Dedifferentiated amniotic fluid mesenchymal stem cell (primary cell): Measurements from ENCODE around the gene DCLK2.
A peak's percentile ranks its signal among the peaks of the same experiment; 100 is the strongest.

Experiments used
- DNase-seq: peaks from one replicate; pipeline ENCODE4 v3.0.0-alpha.2; 2016; ENCODE audit errors: extremely low spot score

The DCLK2 gene

GRCh38 chr4:150209140-150209829, 131.0 kb downstream of the DCLK2 start:
- DNase-seq = peak; percentile 28

- no peak for DNase-seq
Observed at GRCh38 chr4:150211016-150211415, 132.8 kb downstream of the DCLK2 start.

DNA sequence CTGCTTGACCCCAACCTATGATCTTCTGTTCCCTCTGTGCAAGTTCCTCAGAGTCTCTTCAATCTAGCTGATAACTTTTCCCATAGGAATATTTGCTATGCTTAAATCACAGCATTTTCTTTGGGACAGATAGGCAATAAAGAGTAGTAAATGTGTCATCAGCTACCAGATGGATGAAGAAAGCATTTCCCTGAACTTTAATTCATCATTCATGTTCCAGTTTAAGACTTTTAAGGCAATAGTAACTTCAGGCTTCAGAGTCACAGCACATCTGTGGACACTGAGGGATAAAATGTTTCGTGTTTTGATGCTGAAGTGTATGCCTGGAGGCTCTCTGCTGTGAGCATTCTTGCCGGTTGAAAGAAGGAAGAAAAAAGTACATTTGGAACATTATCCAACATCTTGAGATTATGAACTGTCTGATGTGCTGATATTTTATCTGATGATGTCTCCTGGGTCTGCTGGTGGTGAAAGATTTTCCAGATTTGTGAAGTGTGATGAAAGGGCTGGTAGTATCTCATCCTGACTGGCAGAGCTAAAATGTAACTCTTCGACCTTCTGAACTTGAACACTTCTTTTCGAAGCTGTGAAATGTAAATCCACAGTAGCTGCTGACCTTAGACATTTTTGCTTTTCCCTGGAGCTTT, 133.7 kb downstream of the DCLK2 start:
- peak; percentile 24 for DNase-seq

DNA sequence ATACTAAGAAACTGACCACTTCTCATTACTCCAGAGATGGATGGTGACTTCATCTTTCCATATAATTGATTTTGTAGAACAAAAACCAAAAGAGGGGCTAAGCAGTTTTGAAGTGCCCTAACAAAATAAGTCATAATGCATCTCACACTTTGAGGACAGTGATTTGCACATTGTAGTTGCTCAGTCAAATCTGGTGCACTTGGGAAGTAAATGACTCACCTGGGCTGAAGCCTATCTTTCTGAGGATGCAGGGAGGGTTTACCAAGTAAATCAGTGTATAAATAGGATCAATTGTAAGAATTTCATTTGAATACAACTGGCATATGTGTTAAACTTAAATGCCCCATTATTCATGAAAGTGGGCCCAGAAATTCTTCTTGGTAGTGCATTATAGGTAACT, 134.2 kb downstream of the DCLK2 start:
- DNase-seq = no peak

- DNase-seq = no peak
Observed at GRCh38 chr4:150212927-150213326, 134.7 kb downstream of the DCLK2 start.

DNA sequence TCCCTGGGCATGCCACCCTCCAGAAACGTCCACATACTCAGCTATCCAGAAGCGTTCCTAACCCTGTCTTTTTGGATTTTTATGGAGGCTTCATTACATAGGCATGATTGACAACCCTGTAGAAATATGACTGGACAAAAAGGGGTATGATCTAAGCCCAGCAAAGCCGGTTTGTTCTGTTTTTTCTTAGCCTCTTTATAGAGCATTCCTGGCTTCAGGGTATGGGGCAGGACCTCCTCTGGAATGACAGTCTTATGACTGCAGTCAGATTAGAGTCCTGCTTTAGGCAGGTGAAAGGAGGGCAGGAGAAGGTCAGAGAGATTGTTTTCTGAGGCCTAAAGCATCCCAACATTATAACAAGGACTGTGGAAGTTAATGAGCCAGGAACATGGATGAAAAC, 137.4 kb downstream of the DCLK2 start:
- no peak for DNase-seq

DNA sequence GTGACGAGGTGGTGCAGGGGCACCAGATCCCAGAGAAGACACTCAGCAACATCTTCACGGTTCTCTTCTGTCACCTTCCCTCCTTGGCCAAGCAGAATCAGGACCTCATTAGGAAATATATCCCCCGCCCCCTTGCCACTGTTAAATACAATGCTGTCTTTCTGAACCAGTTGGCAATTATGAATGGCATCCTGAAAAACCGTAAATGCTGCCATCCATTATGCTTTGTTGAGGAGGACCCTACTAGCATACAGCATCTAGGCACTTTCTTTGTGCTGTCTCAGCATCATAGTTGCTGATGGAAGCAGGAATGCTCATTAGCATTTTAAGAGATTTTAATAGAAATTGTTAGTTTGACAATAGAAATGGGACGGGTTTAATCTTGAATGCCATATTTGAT, 138.5 kb downstream of the DCLK2 start:
- no peak for DNase-seq

- peak; percentile 50 for DNase-seq
Observed at GRCh38 chr4:150217192-150217591, 138.9 kb downstream of the DCLK2 start.

DNA sequence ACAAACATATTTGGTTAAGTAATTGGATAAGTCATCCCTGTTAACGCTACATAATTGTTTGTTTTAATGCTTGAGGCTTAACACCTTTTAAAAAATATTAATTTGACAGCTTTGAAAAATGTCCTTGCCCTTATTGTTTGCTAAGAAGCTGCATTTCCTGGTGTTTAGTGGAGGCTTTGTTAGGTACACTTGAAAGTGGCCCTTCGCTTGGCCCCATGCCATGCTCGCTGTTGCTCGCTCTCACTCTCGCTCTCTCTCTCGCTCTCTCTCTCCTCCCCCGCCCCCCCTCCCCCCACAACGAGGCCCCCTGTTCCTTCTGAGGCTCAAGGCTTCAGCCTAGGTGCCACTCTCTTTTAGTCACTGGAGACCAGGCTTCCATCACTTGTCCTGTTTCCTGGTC, 139.6 kb downstream of the DCLK2 start:
- DNase-seq = no peak

- DNase-seq = no peak
Observed at GRCh38 chr4:150218447-150218846, 140.2 kb downstream of the DCLK2 start.

GRCh38 chr4:150219841-150220240, 141.6 kb downstream of the DCLK2 start:
- DNase-seq = no peak

- DNase-seq = peak; percentile 87
Observed at GRCh38 chr4:150224896-150225591, 146.8 kb downstream of the DCLK2 start.

DNA sequence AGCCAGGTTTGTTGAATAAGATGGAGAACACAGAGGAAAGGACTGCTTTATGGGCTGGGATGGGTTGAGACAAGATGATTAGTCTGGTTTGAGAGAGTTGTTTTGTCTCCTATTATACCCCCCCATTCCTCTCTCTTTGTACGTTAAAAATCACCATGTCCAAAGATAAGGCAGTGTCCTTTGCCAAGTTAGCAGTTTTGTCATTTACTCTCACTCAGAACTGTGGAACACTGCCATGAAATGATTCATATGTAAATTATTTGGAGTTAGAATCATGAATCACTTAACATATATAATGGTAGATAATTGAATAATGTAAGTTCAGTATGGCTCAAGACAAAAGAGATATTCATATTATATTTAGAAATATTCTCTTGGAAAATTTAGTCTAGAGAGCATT, 151.3 kb downstream of the DCLK2 start:
- DNase-seq = no peak

- DNase-seq = no peak
Observed at GRCh38 chr4:150230561-150230960, 152.3 kb downstream of the DCLK2 start.

DNA sequence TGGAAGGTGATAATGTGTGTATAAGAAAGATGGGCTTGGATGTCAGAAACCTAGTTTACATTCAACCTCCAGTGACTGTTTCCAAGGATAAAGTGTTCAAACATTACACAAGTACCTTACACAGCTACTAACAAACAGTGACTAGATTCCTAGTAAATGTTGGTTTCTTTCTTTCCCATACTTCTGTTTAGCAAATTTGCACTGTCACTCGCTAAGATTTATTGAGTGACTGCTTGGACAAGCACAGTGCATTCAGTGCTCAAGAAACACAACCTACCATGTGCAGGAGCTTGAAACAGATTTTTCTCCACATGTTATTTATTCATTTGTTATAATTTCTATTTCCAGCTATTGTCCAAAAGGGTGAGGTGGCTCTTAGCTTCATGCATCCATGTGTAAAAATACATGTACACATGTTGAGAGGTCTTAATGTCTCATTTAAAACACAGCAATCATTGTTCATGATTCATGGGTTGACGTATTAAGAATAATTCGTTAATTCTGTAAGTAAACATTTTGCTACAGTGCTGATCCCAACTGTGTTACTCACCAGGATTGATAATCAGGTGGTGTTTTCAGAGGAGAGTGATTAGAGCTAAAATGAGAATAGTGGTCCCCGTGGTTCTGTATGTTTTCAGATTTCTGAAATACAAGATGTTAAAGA, 153.0 kb downstream of the DCLK2 start:
- no peak for DNase-seq

DNA sequence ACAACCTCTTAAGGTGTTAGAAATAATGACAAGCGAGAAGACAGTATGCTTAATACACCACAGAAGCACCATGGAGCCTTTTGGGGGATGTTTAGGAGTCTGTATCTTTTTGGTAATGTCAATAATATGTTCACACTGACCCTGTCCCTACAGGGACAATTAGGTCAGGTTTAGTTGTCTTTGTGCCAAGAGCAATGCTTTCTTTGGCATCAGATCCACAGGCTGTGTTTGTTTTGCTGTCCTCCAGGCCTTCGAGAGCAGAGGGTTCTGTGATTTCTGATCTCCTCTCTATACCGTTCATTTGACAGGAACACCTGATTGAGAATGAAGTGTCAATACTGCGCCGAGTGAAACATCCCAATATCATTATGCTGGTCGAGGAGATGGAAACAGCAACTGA, 153.8 kb downstream of the DCLK2 start:
- DNase-seq = no peak

DNA sequence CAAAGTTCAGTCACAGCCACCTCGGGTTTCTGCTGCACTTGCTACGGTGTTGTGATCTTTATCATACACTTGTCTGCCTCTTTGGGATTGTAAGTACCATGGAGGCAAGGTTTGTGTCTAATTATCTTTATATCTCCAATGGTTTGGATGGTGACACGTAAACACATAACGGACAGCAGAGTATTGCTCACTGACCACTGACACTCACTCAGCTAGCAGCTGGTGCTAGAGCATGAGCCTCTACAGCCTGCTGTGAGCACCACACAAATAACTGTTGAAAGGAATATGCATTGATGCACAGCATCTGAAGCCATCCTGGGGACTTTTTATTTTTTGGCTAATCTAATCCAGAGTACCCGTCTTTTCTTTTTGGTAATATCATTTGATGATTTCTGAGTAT, 156.0 kb downstream of the DCLK2 start:
- DNase-seq = no peak

- DNase-seq = no peak
Observed at GRCh38 chr4:150235317-150235716, 157.1 kb downstream of the DCLK2 start.

DNA sequence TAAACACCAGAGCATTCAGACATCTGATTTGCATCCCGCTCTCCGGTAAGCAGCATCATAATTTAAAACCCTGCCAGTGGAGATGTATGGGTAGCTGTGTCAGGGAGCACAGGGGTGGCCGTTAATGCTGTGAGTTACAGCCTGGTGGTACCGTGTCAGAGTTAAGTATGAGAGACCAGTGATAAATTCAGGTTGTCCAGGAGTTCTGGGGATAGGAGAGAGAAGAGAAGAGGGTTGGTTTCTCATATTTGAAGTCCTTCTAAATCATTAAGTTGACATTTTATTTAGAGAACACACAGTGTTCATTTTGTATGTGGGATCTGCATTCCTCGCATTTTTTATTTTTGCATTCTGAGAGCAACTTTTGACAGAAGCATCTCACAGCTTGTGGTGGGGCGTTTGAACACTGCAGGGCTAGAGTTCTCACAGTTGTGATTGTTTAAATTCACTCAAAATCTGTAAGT, 157.6 kb downstream of the DCLK2 start:
- DNase-seq = no peak

DNA sequence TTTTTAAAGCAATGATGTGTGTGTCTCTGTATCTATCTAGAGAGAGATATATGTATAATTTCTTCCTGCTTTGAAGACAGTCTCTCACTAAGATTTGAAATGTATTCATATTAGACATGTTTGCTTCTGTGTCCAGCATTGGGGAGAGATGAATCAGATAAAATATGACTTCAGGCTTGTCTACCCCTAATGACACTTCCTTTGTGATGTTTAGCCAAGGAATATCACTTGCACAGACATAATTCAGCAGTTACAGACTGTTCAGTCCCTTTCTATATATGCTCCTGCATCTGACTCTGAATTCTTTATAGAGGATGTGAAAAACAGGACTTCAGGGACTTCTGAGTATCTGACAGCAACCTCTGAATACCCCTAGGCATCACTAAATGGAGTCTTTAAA, 158.4 kb downstream of the DCLK2 start:
- no peak for DNase-seq

GRCh38 chr4:150237110-150237872, 159.0 kb downstream of the DCLK2 start:
- DNase-seq = peak; percentile 94

DNA sequence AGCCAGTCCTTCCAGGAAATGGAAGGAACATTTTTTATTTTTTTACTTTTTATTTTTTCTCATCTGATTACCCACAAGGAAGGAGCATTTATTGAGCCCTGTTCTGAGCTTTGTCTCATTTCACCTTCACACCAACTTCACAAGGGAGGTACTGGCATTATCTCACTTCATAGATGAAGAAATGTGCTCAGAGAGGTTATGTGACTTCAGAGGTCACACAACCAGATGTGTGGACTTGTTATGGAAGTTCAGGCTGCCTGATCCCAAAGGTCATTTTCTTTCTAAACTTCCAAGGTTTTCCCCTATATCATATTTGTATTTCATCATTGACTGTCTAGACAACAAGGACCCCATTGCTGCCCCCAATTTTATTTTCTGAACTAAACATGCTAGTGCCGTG, 160.3 kb downstream of the DCLK2 start:
- no peak for DNase-seq
